GM21360 (cell line): ENCODE results near the gene SHROOM3.
"Not testable (repeated sequence)": the region's sequence is repeated elsewhere in the genome, so short reads cannot be mapped to it uniquely, and the experiment has no call there.

Experiments
- ATAC-seq: cut with Tn5 transposase; IDR thresholded peaks from one replicate; pipeline ENCODE4 v1.9.1; 2021; ENCODE audit warnings: mild to moderate bottlenecking, moderate library complexity; ENCODE audit not compliant: unreplicated experiment

The SHROOM3 gene

GRCh38 chr4:76443376-76443775 lies 8.3 kb downstream of the SHROOM3 start:
- no peak for ATAC-seq

GRCh38 chr4:76445911-76446310 lies 10.9 kb downstream of the SHROOM3 start:
- no peak for ATAC-seq

- no peak for ATAC-seq
Observed at GRCh38 chr4:76447393-76447851, 12.4 kb downstream of the SHROOM3 start.

GRCh38 chr4:76448211-76448610 lies 13.2 kb downstream of the SHROOM3 start:
- ATAC-seq = no peak

GRCh38 chr4:76449362-76449767 lies 14.3 kb downstream of the SHROOM3 start:
- ATAC-seq = no peak

GRCh38 chr4:76449833-76450232 lies 14.8 kb downstream of the SHROOM3 start:
- no peak for ATAC-seq

- ATAC-seq = no peak
Observed at GRCh38 chr4:76453232-76453631, 18.2 kb downstream of the SHROOM3 start.

GRCh38 chr4:76454073-76454472 lies 19.0 kb downstream of the SHROOM3 start:
- not testable (repeated sequence) for ATAC-seq

- ATAC-seq = no peak
Observed at GRCh38 chr4:76457885-76458284, 22.9 kb downstream of the SHROOM3 start.

GRCh38 chr4:76458297-76458696 lies 23.3 kb downstream of the SHROOM3 start:
- ATAC-seq = no peak

GRCh38 chr4:76458825-76459224 lies 23.8 kb downstream of the SHROOM3 start:
- ATAC-seq = no peak

- ATAC-seq = no peak
Observed at GRCh38 chr4:76459291-76459723, 24.3 kb downstream of the SHROOM3 start.

- ATAC-seq = no peak
Observed at GRCh38 chr4:76463568-76463967, 28.5 kb downstream of the SHROOM3 start.

- ATAC-seq = no peak
Observed at GRCh38 chr4:76470064-76470463, 35.0 kb downstream of the SHROOM3 start.

- no peak for ATAC-seq
Observed at GRCh38 chr4:76470532-76470931, 35.5 kb downstream of the SHROOM3 start.

- no peak for ATAC-seq
Observed at GRCh38 chr4:76476571-76476970, 41.5 kb downstream of the SHROOM3 start.

- ATAC-seq = no peak
Observed at GRCh38 chr4:76484654-76485053, 49.6 kb downstream of the SHROOM3 start.

GRCh38 chr4:76485450-76485849 lies 50.4 kb downstream of the SHROOM3 start:
- no peak for ATAC-seq

GRCh38 chr4:76486588-76487276 lies 51.7 kb downstream of the SHROOM3 start:
- ATAC-seq = no peak

- ATAC-seq = no peak
Observed at GRCh38 chr4:76487621-76488020, 52.6 kb downstream of the SHROOM3 start.

GRCh38 chr4:76488455-76488854 lies 53.4 kb downstream of the SHROOM3 start:
- no peak for ATAC-seq

GRCh38 chr4:76488888-76489685 lies 54.1 kb downstream of the SHROOM3 start:
- ATAC-seq = no peak
